ENCODE measurements around the gene RGS12. TPM values are rescaled to one million over a fixed set of nuclear protein-coding genes. Genes with fewer than 3 reads are reported as not detected.
"Not testable (repeated sequence)": the region's sequence is repeated elsewhere in the genome, so short reads cannot be mapped to it uniquely, and the experiment has no call there.

Gene RGS12
- total RNA-seq, 1 donor from 2014 or later: 19.0 TPM

DNA sequence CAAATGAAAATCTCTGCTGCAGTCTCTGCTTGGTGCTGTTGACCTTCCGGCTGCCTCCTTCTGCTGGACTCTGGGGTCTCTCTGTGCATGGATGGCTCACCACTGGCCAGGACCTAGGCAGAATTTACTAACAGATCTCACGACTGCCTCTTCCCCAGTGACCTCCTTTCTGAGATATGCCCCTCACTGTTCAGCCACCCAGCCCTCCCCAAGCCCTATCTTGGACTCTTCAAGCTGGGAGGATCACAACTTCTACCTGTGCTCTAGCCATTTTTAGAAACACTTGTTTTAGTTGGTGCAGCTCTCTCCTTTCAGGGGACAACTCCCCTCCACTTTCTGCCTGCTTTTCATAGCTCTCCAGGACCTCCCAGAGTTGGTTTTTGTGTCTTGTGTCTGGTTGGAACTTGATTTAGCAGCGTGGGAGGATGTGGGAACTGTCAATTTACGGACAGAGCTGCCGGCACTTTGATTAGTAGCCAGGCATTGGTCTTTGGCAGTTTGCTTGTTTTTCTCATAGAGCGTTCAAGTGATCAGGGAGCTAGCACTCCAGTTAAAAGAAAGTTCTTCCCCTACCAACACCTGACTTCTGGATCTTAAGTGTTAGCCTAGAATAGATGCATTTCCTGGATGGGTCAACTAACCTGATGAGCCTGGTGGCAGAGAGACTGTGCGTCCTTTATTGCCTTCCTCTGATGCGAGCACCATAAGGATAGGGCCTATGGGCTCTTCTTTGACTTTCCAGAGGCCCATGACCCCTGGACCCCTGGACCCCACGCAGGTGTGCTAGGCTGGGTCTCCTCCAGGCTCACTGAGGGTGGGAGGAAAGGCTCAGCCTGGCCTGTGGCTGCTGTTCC is 6.5 kb downstream of the RGS12 start:
- DNase-seq (ENCODE audit: low spot score): no peak
- H3K27me3 Mint-ChIP-seq (ENCODE audit: low read depth): no peaks in the 10 kb centered on the region
- peaks cover 15% of the 10 kb centered on the region for H3K9me3 Mint-ChIP-seq (ENCODE audit: low read depth)
- H3K36me3 Mint-ChIP-seq (ENCODE audit: low read depth): peaks cover 8% of the 10 kb centered on the region
- TF ChIP-seq, protein P1, sequence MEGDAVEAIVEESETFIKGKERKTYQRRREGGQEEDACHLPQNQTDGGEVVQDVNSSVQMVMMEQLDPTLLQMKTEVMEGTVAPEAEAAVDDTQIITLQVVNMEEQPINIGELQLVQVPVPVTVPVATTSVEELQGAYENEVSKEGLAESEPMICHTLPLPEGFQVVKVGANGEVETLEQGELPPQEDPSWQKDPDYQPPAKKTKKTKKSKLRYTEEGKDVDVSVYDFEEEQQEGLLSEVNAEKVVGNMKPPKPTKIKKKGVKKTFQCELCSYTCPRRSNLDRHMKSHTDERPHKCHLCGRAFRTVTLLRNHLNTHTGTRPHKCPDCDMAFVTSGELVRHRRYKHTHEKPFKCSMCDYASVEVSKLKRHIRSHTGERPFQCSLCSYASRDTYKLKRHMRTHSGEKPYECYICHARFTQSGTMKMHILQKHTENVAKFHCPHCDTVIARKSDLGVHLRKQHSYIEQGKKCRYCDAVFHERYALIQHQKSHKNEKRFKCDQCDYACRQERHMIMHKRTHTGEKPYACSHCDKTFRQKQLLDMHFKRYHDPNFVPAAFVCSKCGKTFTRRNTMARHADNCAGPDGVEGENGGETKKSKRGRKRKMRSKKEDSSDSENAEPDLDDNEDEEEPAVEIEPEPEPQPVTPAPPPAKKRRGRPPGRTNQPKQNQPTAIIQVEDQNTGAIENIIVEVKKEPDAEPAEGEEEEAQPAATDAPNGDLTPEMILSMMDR (IDR thresholded peaks at IDR 0.05): no peak
- H3K27ac Mint-ChIP-seq (ENCODE audit: unreplicated experiment): no peak overlapping the region
- H3K4me3 Mint-ChIP-seq (ENCODE audit: unreplicated experiment): no peak overlapping the region
- H3K4me1 Mint-ChIP-seq (ENCODE audit: low read depth): peaks cover 19% of the 10 kb centered on the region

DNA sequence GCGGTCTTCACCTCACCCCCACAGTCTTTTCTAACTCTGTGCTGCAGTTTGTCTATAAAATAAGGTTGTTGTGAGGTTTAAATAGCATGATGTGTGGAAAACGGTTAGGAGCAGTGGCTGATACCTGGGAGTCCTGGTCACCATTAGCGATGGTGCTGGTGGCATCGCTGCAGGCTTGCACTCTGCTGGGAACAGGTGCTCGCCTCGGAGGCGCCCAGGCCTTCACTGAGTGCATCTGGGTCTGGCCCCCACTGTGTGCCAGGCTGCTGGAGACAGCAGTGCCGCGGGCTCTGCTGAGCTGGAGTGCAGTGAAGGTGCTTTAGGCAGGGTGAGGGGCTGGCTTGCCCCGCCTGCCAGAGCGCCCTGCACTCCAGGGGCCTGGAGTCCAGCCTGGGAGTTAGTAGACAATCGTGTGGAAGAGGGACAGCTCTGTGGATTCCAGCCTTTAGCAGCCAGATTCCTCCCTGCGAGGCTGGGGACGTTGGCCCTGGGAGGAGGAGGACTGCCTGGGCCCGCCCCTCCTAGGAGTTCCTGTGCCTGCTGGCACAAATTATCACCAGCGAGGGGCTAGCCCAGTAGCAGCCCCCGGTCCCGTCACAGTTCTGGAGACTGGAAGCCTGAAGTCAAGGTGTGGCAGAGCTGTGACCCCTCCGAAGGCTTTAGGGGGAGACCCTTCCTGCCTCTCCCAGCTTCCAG is 7.3 kb downstream of the RGS12 start:
- H3K36me3 Mint-ChIP-seq (ENCODE audit: low read depth): peaks cover 7% of the 10 kb centered on the region
- H3K4me3 Mint-ChIP-seq (ENCODE audit: unreplicated experiment): no peak overlapping the region
- no peak overlapping the region for H3K27ac Mint-ChIP-seq (ENCODE audit: unreplicated experiment)
- no peak for DNase-seq (ENCODE audit: low spot score)
- TF ChIP-seq, protein P1 (IDR thresholded peaks at IDR 0.05): no peak
- H3K27me3 Mint-ChIP-seq (ENCODE audit: low read depth): no peaks in the 10 kb centered on the region
- H3K9me3 Mint-ChIP-seq (ENCODE audit: low read depth): peaks cover 15% of the 10 kb centered on the region
- H3K4me1 Mint-ChIP-seq (ENCODE audit: low read depth): peaks cover 17% of the 10 kb centered on the region

DNA sequence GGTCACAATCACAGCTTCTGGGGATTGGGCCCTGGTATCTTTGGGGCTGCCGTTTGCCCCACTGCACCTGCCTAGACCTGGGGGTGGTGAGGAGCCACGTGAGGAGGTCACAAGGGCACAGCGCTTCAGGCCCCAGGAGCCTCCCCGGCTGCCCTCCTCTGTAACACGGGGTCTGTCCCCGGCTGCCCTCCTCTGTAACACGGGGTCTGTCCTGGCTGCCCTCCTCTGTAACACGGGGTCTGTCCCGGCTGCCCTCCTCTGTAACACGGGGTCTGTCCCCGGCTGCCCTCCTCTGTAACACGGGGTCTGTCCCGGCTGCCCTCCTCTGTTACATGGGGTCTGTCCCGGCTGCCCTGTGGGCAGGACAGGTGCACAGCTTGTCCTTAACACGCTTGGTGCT is 8.1 kb downstream of the RGS12 start:
- not testable (repeated sequence) for H3K27ac Mint-ChIP-seq (ENCODE audit: unreplicated experiment); H3K4me3 Mint-ChIP-seq (ENCODE audit: unreplicated experiment); H3K36me3 Mint-ChIP-seq (ENCODE audit: low read depth); DNase-seq (ENCODE audit: low spot score); H3K27me3 Mint-ChIP-seq (ENCODE audit: low read depth)
- Mint-ChIP-seq H3K4me1 (ENCODE audit: low read depth) (peaks cover 25% of the 10 kb centered on the region), H3K9me3 (ENCODE audit: low read depth) (peaks cover 15% of the 10 kb centered on the region)

DNA sequence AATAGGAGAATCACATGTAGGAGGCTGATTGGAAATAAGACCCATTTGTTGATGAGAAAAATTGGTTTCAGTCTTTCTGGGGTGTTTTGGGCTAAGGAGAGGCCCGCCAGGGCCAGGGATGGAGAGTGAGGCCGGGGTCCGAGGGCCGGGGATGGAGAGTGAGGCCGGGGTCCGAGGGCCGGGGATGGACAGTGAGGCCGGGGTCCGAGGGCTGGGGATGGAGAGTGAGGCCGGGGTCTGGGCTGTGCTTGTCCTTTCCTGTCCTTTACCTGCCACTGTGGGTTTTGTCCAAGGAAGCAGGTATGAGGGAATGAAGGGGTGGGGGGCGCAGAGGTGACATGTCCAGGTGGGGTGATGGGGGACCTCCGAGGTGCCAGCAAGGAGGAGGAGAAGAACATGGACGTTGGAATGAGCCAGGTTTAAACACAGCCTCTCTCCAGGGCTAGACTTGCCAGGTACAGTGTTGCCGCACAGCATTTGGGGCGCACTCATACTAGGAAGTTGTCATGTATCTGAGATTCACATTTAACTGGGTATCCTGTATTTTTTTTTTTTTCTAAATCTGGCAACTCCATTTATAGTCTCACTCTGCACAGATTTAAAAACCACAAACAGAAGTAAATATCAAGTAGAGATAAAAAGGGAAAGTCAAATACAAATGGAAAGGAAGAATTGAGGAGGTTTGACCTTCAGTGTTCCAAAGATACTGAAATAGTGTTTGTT is 8.8 kb downstream of the RGS12 start:
- TF ChIP-seq, protein P1 (IDR thresholded peaks at IDR 0.05): no peak
- Mint-ChIP-seq H3K4me3 (ENCODE audit: unreplicated experiment) (no peak overlapping the region), H3K36me3 (ENCODE audit: low read depth) (peaks cover 5% of the 10 kb centered on the region), H3K4me1 (ENCODE audit: low read depth) (peaks cover 25% of the 10 kb centered on the region), H3K27me3 (ENCODE audit: low read depth) (no peaks in the 10 kb centered on the region), H3K9me3 (ENCODE audit: low read depth) (peaks cover 15% of the 10 kb centered on the region), H3K27ac (ENCODE audit: unreplicated experiment) (no peak overlapping the region)
- no peak for DNase-seq (ENCODE audit: low spot score)

DNA sequence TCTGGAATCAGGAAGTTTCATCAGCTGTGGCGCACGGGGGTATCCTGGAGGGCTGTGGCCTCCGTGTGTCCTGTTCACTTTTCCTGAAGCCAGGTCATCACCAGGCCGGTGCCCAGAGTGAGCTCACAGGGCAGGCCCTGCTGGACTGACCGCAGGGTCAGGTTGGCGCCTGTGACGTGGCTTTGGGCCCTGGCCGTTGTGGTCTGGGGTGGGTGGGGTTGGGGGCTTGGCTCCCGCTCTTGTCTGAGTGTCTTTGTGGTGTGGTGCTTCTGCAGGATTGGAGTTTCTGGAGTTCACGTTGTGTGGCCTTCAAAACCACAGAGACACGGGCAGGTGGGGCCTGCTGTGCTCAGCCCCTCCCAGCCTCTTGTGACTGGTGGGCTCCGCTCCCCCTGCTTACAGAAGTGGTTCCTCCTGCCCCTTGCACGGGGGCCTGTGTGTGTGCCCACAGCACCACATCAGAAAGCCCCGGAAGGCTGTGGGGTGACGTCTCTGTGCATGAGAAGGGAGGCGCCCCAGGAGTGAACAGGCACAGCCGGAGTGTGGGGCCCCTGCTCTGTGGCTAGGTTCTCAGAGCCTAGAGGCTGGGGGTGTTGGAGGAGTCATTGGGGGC is 9.5 kb downstream of the RGS12 start:
- H3K9me3 Mint-ChIP-seq (ENCODE audit: low read depth): peaks cover 12% of the 10 kb centered on the region
- no peak overlapping the region for H3K27ac Mint-ChIP-seq (ENCODE audit: unreplicated experiment)
- H3K36me3 Mint-ChIP-seq (ENCODE audit: low read depth): peaks cover 5% of the 10 kb centered on the region
- DNase-seq (ENCODE audit: low spot score): no peak
- no peaks in the 10 kb centered on the region for H3K27me3 Mint-ChIP-seq (ENCODE audit: low read depth)
- no peak overlapping the region for H3K4me3 Mint-ChIP-seq (ENCODE audit: unreplicated experiment)
- TF ChIP-seq, protein P1 (IDR thresholded peaks at IDR 0.05): no peak
- H3K4me1 Mint-ChIP-seq (ENCODE audit: low read depth): peaks cover 25% of the 10 kb centered on the region
